TTC549 (cell line): ENCODE measurements around the gene EPHB1.
"Not testable (repeated sequence)": the region's sequence is repeated elsewhere in the genome, so short reads cannot be mapped to it uniquely, and the experiment has no call there.

Experiments used
- FAIRE-seq: peaks from 2 replicates; lab custom pipeline; 2012; peaks lifted over from hg19 to GRCh38; lab: Jason Lieb, UNC

Gene EPHB1

DNA sequence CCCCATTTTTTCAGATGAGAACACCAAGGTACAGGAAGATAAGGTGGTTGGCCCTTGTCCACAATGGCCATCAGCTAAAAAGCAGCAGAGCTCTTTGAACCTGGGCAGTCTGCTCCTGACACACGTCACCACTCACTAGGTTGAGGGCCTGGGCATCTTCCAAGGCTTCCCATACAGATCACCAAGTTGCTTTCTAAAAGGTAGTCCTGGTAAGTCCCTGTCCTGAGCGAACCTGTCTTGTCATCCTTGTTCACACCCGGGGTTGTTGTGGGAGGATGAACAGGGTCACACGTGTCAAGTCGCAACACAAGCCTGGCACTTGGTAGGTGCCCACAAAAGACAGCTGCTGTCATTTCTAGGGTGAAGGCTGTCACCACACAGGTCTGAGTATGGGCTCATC lies 260.4 kb downstream of the EPHB1 start:
- FAIRE-seq, result no peak

DNA sequence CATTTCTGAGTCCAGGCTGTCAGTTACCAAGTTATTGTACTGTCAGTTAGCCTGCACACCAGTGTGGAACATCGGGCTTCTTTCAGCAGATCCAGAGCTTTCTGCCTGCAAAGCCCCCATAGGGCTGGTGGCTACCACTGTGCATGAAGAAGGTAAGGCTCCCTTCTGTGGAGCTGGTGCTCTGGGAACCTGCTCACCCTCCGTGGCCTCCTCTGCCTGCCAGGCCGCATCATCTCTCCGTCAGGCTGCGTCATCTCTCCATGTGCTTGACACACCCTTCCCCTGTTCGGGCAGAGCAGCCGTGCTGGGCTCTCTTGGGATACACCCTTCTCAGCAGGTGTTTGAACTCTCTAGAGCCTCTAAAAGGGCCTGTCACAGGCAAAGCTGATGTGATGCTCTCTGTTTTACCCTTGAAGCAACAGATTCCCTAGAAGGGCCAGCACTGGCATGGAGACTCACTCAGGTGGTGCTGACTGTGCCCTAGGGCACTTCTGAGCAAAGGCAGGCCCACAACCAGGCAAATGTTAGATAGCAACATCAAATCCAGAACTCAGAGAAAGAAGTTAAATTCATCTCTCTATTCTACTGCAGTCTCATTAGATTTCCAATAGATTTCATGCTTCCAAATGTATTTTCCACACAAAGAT lies 261.1 kb downstream of the EPHB1 start:
- no peak for FAIRE-seq

GRCh38 chr3:135056733-135057310 lies 261.8 kb downstream of the EPHB1 start:
- no peak for FAIRE-seq

DNA sequence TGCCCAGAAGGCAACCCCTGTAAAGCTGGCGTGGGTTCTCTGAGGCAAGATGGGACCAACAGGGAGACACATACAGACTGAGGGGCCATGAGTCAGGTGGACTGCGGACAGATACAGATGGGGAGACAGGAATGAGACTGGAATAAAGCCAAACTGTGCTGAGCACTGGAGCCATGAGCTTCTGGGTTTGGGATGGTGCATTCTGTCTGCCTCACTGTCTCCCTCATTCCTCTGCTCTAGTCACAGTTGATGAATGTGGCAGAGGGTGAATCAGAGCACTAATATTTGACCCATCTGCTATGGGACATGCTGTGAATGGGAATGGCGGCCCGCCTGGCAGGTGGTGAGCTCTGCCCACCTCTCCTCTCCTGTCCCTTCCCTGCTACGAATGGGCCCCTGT lies 262.9 kb downstream of the EPHB1 start:
- FAIRE-seq, result no peak

- no peak for FAIRE-seq
These were observed 264.5 kb downstream of the EPHB1 start for GRCh38 chr3:135059580-135059979.

DNA sequence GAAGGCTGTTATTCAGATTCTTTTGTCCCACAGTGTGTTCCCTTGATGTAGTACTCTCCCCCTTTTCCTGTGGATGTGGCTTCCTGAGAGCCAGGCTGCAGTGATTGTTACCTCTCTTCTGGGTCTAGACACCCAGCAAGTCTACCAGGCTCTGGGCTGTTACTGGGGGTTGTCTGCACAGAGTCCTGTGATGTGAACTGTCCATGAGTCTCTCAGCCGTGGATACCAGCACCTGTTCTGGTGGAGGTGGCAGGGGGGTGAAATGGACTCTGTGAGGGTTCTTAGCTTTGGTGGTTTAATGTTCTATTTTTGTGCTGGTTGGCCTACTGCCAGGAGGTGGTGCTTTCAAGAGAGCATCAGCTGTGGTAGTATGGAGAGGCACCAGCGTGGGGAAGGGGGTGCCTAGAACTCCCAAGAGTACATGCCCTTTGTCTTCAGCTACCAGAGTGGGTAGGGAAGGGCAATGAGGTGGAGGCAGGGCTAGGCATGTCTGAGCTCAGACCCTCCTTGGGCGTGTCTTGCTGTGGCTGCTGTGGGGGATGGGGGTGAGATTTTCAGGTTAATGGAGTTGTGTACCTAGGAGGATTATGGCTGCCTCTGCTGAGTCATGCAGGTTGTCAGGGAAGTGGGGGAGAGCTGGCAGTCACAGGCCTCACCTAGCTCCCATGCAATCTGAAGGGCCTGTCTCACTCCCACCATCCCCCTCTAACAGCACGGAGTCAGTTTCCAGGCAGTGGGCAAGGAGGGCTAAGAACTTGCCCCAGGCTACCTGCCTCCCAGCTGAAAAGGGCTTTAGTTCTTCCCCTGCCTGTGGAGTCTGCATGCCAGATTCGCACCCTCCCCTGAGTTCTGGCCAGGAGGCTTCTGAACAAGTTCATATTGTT lies 272.0 kb downstream of the EPHB1 start:
- FAIRE-seq, result not testable (repeated sequence)

DNA sequence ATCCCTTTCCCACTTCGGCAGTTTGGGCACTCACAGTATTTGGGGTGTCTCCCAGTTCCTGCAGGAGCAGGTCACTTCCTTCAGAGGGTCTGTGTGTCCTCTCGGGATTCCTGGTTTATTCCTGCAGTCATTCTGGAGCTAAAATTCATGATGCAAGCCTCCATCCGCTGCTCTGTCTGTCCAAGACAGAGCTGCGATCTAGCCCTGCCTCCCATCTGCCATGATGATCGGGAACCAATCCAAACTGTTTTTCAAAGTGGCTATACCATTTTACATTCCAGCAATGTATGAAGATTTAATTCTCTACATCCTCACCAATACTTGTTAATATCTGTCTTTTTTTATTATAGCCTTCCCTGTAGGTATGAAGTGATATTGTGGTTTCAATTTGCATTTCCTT lies 273.0 kb downstream of the EPHB1 start:
- no peak for FAIRE-seq

- no peak for FAIRE-seq
These were observed 274.3 kb downstream of the EPHB1 start for GRCh38 chr3:135069406-135069805.

DNA sequence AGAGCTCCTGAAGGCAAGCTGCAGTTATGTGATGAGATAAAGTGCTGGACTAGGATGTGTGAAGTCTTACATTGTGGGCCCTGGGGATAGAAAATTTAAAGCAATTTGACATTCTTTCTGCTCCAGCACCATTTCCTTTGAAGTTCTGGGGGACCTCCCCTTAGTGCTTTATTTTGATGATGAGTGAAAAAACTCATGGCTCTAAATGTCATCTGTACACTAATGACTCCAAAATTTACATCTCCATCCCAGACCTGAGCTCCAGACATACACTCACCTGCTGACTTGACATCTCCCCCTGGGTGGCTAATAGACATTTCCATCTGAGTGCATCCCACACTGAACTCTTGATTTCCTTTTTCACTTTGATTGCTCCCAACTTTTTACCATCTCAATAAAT lies 276.4 kb downstream of the EPHB1 start:
- no peak for FAIRE-seq

- no peak for FAIRE-seq
These were observed 277.4 kb downstream of the EPHB1 start for GRCh38 chr3:135072431-135072830.

DNA sequence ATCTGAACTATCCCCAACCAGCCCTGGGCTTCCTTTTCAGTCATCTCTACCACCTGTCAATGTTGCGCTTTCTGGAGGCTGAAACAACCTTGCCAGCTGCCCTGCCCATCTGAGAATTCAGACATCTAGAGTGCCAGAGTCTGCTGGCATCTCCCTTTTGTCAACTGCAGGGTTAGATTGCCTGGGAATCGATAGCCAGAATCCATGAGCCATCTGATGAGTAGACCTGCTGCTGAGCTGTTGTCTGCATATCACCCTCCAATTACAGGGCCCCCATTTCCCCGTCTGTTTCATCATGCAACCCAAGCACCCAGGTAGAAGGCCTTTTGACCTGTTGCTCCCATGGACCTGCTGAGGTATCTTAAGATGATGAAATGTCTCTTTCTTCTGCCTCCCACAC lies 280.1 kb downstream of the EPHB1 start:
- no peak for FAIRE-seq

- no peak for FAIRE-seq
These were observed 281.3 kb downstream of the EPHB1 start for GRCh38 chr3:135076341-135076740.

DNA sequence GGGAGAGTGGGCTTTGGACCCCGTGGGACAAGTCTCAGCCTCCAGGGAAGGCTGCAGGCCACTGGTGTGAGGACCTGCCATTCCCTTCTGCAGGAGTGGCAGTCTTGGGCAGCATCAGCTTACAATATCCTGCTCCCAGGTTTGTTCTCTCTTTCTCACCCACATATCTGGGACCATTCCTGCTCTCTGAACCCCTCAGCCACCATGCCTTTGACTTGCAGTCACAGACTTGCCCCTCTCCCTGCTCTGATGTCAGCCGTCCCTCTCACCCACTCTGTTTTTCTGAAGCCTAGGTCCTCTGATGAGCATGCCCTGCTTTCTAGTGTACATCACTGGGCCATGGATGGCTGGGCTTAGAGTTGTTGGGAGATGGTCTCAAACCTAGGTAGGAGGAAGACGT lies 282.1 kb downstream of the EPHB1 start:
- no peak for FAIRE-seq

DNA sequence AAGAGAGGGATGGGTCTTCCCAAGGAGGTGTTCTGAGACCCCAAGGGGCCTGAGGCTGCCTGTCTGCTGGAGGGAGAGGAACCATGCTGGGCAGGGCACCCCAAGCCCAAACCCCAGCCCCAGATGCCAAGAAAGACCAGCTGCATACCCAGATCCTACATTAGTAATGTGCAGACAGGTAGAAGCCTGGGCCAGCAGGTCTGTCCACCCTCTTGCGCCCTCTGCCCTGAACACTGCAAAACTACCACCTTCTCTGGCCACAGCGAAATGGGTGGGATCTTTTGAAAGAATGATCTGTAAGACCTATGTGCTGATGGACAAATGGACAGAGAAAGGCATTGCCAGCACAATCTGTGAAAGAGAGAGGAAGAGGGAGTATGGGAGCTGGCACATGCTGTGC lies 283.2 kb downstream of the EPHB1 start:
- no peak for FAIRE-seq

DNA sequence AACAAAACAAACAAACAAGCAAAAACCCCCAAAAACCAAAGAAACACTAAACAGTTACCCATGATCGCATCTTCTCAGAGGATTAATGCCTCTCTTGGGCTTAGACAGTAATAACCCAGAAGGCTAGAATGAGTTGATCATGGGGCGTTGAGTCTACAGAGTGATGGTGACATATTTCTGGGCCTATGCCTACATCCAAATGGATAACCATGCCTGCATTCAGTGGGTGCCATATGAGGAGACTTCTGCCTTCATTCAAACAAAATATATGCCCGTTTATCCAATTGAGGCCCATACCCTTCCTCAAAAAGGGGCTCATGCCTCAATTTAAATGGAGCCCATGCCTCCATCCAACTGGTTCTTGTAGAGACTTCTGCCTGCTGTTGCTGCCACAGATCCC lies 284.0 kb downstream of the EPHB1 start:
- no peak for FAIRE-seq

GRCh38 chr3:135081451-135081850 lies 286.4 kb downstream of the EPHB1 start:
- no peak for FAIRE-seq

DNA sequence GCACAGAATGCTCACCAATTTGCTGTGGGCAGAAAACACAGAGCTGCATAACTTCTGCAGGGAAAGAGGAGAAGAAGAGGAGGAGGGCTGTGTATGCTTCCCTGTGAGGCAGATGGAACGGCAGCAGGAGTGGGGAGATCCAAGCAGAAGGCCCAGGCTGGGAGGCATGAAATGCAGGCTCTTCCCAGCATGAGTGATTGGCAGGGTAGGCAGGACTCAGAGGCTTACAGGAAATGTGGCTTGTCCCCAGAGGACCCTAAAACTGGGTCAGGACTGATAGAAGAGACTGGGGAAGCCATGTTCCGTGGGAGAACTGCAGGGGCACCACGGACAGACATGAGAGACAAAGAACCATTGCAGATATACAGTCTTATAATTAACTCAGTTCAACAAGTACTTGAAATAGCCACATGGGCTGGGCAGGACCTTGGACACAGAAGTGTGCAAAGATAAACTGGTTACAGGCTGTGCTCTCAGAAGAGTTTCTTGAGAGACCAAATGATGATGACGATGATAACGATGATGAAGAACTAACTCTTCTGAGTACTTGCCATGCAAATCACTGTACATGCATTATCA lies 286.9 kb downstream of the EPHB1 start:
- no peak for FAIRE-seq

- no peak for FAIRE-seq
These were observed 287.6 kb downstream of the EPHB1 start for GRCh38 chr3:135082706-135083105.

DNA sequence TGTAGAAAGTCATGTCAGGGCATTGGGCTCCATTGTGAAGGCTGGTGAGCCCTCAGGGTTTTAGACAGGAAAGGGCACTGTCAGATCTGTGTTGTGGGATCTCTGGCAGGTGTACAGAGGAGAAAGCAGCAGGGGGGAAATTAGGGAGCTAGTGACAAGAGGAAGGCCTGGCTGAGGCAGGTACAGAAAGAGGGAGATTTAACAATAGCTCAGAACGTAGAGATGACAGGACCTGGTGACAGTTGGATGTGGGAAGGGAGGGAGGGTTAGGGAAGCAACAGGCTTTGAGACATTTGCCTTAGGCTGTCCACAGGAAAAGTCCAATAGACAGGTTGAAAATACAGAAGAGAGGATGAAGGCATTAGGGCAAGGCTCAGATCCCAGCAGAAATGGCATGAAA lies 288.1 kb downstream of the EPHB1 start:
- FAIRE-seq, result no peak

DNA sequence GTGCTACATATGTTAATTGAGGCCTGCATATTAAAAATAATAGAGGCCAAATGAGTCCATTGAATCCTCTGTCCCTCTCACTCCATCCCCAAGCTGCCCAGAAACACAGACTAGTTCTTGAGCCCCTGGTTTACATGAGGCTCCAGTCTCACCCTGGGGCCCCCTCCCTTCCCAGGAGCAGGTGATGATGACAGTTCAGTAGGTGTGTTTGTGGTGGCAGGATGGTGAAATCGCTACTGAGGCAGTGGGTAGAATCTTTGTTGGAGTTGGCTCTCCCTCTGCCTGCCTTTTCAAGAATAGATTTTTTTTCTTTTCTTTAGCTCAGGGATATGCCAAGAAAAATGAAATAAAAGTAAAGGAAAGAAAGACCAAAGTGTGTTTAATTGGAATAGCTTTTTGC lies 288.7 kb downstream of the EPHB1 start:
- FAIRE-seq, result no peak

DNA sequence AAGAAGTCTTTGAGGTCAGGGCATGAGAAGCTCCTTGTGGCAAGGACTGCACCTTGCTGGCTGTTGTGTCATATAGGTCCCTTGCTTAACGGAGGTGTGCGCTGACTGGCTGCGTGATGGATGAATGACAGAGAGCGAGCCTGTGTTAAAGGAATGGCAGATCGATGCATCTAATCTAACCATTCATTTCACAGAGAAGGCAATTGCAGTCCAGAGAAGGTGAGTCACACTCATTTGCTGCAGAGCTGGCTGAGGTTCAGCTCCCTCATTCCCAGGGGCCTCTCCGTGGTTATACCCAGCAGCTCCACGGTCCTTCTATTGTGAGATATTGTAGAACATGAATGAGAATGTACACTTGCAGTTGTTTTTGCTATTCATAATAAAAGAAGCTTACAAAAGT lies 289.3 kb downstream of the EPHB1 start:
- FAIRE-seq, result no peak

- FAIRE-seq, result no peak
These were observed 289.9 kb downstream of the EPHB1 start for GRCh38 chr3:135084976-135085375.
